CD4-positive, CD25-positive, alpha-beta regulatory T cell (primary cell): Measurements from ENCODE around the gene KIZ. TPM values are rescaled to one million over a fixed set of nuclear protein-coding genes. Genes with fewer than 3 reads are reported as not detected.
A peak's percentile ranks its signal among the peaks of the same experiment; 100 is the strongest.

ENCODE experiments used
- ATAC-seq, 2 donors: fragments of 150-1000 bp; cut with Tn5 transposase; one replicate each; pipeline ENCODE4 v1.10.0; 2021; ENCODE audit warnings: low read depth in 2 of 2, moderate number of reproducible peaks in 2 of 2, moderate library complexity in 1 of 2
- DNase-seq, 3 donors: peaks; one replicate each; pipeline versions ENCODE4 v3.0.0 to v3.0.0-alpha.2; 2012 to 2022; ENCODE audit warnings: mixed read lengths in 1 of 3
- H3K27ac ChIP-seq: one replicate; pipeline ENCODE4 v1.7.0; 2013; ENCODE audit warnings: mild to moderate bottlenecking, low read length; ENCODE audit not compliant: insufficient read depth, poor library complexity, severe bottlenecking
- H3K27me3 ChIP-seq: one replicate; pipeline ENCODE4 v1.7.0; 2013; ENCODE audit warnings: low read length; ENCODE audit not compliant: control insufficient read depth, insufficient read depth
- H3K36me3 ChIP-seq: one replicate; pipeline ENCODE4 v1.7.0; 2013; ENCODE audit warnings: mild to moderate bottlenecking, low read length, moderate library complexity; ENCODE audit not compliant: control insufficient read depth, insufficient read depth
- H3K4me1 ChIP-seq: 2 replicates; pipeline ENCODE4 v1.7.0; 2013; ENCODE audit warnings: mild to moderate bottlenecking, low read length; ENCODE audit not compliant: insufficient read depth, control insufficient read depth, poor library complexity, severe bottlenecking
- H3K4me3 ChIP-seq: one replicate; pipeline ENCODE4 v1.7.0; 2013; ENCODE audit warnings: low read depth, mild to moderate bottlenecking, low read length, moderate library complexity
- H3K9me3 ChIP-seq, 2 experiments: 1 replicate in 1 of 2; 2 replicates in 1 of 2; pipeline ENCODE4 v1.7.0; 2013; ENCODE audit warnings: low read length in 2 of 2, mild to moderate bottlenecking in 1 of 2, moderate library complexity in 1 of 2; ENCODE audit not compliant: control insufficient read depth in 2 of 2
- H3K27ac Mint-ChIP-seq, 3 donors: one replicate each; pipeline ENCODE4 v1.8.0; 2020 to 2022; ENCODE audit warnings: mild to moderate bottlenecking in 3 of 3, mixed read lengths in 3 of 3, moderate library complexity in 2 of 3
- H3K27me3 Mint-ChIP-seq: one replicate; pipeline ENCODE4 v1.8.0; 2022; ENCODE audit warnings: mild to moderate bottlenecking, mixed read lengths
- H3K36me3 Mint-ChIP-seq: one replicate; pipeline ENCODE4 v1.8.0; 2020; ENCODE audit warnings: mixed read lengths
- H3K4me1 Mint-ChIP-seq, 4 donors: one replicate each; pipeline ENCODE4 v1.8.0; 2020 to 2022; ENCODE audit warnings: mixed read lengths in 4 of 4, mild to moderate bottlenecking in 1 of 4
- H3K4me3 Mint-ChIP-seq, 4 donors: one replicate each; pipeline ENCODE4 v1.8.0; 2020 to 2022; ENCODE audit warnings: mild to moderate bottlenecking in 4 of 4, mixed read lengths in 4 of 4, moderate library complexity in 3 of 4
- H3K9me3 Mint-ChIP-seq, 7 donors: one replicate each; pipeline ENCODE4 v1.8.0; 2020 to 2022; ENCODE audit warnings: mixed read lengths in 7 of 7, mild to moderate bottlenecking in 3 of 7, moderate library complexity in 2 of 7
- polyA plus RNA-seq, 4 donors: library from polyadenylated mRNA; unstranded; fragments of 300-500 nt; fragmentation: Illumina TruSeq; gene quantifications; one replicate each; pipeline ENCODE4 v1.2.3, GENCODE V29; 2021
- total RNA-seq: library from RNA; stranded (reverse); gene quantifications from one replicate; pipeline ENCODE4 v1.2.3, GENCODE V29; 2022

Gene KIZ
- total and polyA plus RNA-seq, 5 donors from 2014 or later, result 16.8 to 32.8 (median 21.0) TPM

DNA sequence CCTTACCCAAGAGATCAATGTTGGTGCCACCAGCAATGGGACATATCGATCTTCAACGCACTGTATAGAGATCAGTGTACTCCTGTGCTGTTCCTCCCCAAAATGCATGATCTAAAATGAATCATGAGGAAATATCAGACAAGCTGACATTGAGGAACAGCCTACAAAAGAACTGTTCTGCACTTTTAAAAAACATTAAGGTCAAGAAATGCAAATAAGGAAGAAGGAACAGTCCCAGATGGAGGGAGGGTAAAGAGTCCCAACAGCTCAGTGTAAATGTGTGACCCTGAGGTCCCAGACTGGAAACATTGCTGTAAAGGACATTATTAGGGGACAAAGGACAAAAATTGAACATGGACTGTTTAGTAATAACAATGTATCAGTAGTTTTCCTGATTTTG lies 152.9 kb downstream of the KIZ start:
- no peaks in the 10 kb centered on the region for H3K9me3 ChIP-seq

DNA sequence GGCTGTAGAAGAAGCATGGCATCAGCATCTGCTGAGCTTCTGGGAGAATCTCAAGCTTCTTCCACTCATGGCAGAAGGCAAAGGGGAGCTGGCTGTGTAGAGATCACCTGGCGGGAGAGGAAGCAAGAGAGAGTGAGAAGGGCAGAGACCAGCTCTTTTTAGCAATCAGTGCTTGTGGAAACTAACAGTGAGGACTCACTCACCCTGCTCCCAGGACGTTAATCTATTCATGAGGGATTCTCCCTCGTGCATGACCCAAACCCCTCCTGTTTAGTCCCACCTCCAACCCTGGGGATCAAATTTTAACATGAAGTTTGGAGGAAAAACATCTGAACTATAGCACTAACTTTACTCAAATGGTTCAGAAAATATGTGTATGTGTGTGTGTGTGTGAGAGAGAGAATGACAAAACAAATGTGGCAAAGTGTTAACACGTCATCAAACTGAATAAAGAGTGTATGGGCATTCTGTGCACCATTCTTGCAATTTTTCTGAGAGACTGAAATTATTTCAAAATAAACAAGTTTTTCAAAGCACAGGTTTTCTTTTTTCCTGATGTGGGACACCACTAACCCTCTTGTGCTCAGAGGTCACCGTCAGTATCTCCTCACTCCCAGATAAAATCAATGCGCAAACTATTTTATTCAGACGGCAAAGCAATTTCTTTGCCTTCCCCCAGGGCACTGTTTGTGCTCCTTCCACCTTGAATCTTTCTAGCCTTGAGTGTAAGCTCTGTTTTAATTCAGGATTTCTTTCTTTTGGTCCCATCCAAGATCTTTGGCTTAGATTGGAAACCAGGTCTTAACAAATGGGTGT lies 154.0 kb downstream of the KIZ start:
- Histone ChIP-seq H3K4me1 (no peaks in the 10 kb centered on the region), H3K27me3 (no peaks in the 10 kb centered on the region), H3K4me3 (no peak overlapping the region), H3K27ac (no peak overlapping the region), H3K36me3 (no peaks in the 10 kb centered on the region), H3K9me3 (no peaks in the 10 kb centered on the region)
- Mint-ChIP-seq H3K9me3 (peaks cover 0 to 2% (median 0%) of the 10 kb centered on the region in 7 donors), H3K4me3 (no peak overlapping the region), H3K27me3 (peaks cover 22% of the 10 kb centered on the region), H3K36me3 (no peaks in the 10 kb centered on the region), H3K27ac (no peak overlapping the region), H3K4me1 (peaks cover 0 to 4% (median 0%) of the 10 kb centered on the region in 4 donors)
- DNase-seq (no peak), ATAC-seq (no peak)

More for the DNA sequence above, 152.9 kb downstream of the KIZ start:
- Mint-ChIP-seq H3K27me3 (peaks cover 22% of the 10 kb centered on the region), H3K4me3 (no peak overlapping the region), H3K36me3 (no peaks in the 10 kb centered on the region), H3K9me3 (peaks cover 0 to 2% (median 0%) of the 10 kb centered on the region in 7 donors), H3K27ac (peak overlapping the region in 1 of 3 donors; percentile 7), H3K4me1 (peaks cover 0 to 4% (median 0%) of the 10 kb centered on the region in 4 donors)
- Histone ChIP-seq H3K4me3 (no peak overlapping the region), H3K27ac (no peak overlapping the region), H3K36me3 (no peaks in the 10 kb centered on the region), H3K27me3 (no peaks in the 10 kb centered on the region), H3K4me1 (no peaks in the 10 kb centered on the region)
- DNase-seq (no peak), ATAC-seq (no peak)

DNA sequence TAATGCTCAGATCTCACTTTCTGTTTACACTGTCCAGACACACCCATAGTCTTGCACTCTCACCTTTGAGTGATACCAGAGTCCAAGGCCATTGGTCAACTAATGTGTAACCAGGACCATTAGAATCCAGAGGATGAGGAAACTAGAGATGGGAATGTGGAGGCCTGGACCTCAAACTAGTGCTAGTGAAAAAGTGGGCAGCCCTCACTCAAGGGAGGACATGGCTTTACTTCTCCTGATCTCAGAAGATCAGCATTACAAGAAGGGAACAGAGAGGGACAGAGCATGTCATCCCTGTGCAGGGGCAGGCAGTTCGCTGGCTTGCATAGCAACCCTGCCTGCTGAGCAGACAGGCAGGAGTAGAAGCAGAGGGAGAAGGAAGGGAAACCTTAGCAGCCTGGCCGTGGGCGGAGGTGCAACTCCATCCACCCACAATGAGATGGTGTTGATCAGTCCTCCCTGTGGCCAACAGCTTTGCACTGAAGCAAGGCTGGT lies 154.7 kb downstream of the KIZ start:
- H3K4me3 Mint-ChIP-seq, result no peak overlapping the region
- Histone ChIP-seq H3K4me3 (no peak overlapping the region), H3K4me1 (no peaks in the 10 kb centered on the region), H3K27ac (no peak overlapping the region), H3K9me3 (peaks cover 0 to 1% of the 10 kb centered on the region in 2 experiments), H3K27me3 (peaks cover 2% of the 10 kb centered on the region), H3K36me3 (no peaks in the 10 kb centered on the region)
- no peak overlapping the region for H3K27ac Mint-ChIP-seq
- no peaks in the 10 kb centered on the region for H3K36me3 Mint-ChIP-seq
- H3K4me1 Mint-ChIP-seq, result peaks cover 0 to 4% (median 0%) of the 10 kb centered on the region in 4 donors
- peaks cover 0 to 4% (median 1%) of the 10 kb centered on the region in 7 donors for H3K9me3 Mint-ChIP-seq
- DNase-seq, result no peak
- no peak for ATAC-seq
- H3K27me3 Mint-ChIP-seq, result peaks cover 24% of the 10 kb centered on the region

DNA sequence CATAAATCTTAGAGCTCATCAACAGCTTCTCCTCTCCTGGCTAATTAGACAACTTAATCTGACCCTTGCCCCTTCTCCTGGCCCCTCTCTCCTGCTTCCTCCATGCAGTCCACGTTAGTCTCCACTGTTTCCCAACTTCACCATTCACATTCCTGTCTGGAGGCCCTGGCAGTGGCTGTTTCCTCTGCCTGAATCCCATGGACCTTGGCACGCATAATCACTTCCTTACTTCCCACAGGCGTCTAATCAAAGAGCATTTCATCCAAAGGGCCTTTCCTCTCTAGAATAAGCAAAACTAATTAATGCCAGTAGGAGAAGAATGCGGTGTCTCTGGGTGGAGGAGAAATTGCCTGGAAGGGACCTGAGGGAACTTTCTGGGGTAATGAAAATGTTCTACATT lies 160.9 kb downstream of the KIZ start:
- Histone ChIP-seq H3K36me3 (no peaks in the 10 kb centered on the region), H3K27ac (no peak overlapping the region), H3K27me3 (peaks cover 11% of the 10 kb centered on the region), H3K4me3 (no peak overlapping the region), H3K4me1 (no peaks in the 10 kb centered on the region), H3K9me3 (peaks cover 4 to 6% of the 10 kb centered on the region in 2 experiments)
- H3K4me3 Mint-ChIP-seq, result no peak overlapping the region
- no peaks in the 10 kb centered on the region for H3K4me1 Mint-ChIP-seq
- peaks cover 0 to 8% (median 2%) of the 10 kb centered on the region in 7 donors for H3K9me3 Mint-ChIP-seq
- peaks cover 31% of the 10 kb centered on the region for H3K27me3 Mint-ChIP-seq
- peak overlapping the region in 1 of 3 donors; percentile 88 for H3K27ac Mint-ChIP-seq
- ATAC-seq (no peak), DNase-seq (no peak)
- H3K36me3 Mint-ChIP-seq, result no peaks in the 10 kb centered on the region

DNA sequence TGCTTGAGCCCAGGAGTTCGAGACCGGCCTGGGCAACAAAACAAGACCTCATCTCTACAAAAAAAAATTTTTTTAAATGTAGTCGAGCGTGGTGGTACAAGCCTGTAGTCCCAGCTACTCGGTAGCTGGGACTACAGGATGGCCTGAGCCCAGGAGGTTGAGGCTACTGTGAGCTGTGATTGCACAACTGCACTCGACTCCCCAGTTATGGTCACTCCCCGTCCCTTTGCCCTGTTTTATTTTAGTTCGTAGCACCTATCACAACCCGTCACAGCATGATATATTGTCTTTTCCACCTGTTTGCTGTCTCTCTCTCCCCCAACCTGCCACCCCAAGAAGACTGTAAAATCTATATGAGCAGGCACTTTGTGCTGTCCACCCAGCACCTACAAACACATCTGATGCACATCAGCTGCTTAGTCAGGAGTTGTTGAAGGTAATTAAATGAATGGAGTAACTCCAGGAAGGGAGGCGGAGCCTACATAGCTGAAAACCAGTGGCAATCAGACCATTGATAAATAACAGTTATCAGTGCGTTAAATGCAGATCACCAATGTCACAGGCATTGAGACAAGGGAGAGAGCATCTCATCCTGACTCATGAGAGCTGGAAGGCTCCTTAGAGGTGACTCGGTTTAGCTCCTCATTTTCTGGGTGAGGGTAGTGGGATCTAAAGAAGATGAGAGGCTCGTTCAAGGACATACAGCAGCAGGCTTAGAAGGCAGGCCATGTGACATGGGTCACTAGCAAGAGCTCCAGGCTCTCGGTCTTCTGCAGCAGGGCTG lies 162.9 kb downstream of the KIZ start:
- peaks cover 0 to 8% (median 2%) of the 10 kb centered on the region in 7 donors for H3K9me3 Mint-ChIP-seq
- ATAC-seq, result no peak
- no peaks in the 10 kb centered on the region for H3K4me1 Mint-ChIP-seq
- no peak overlapping the region for H3K4me3 ChIP-seq
- no peaks in the 10 kb centered on the region for H3K4me1 ChIP-seq
- peaks cover 44% of the 10 kb centered on the region for H3K27me3 Mint-ChIP-seq
- no peak overlapping the region for H3K27ac ChIP-seq
- no peak for DNase-seq
- no peaks in the 10 kb centered on the region for H3K36me3 ChIP-seq
- H3K27me3 ChIP-seq, result peaks cover 11% of the 10 kb centered on the region
- no peaks in the 10 kb centered on the region for H3K36me3 Mint-ChIP-seq
- peaks cover 4 to 6% of the 10 kb centered on the region in 2 experiments for H3K9me3 ChIP-seq
- H3K27ac Mint-ChIP-seq, result peak overlapping the region in 1 of 3 donors; percentile 72
- H3K4me3 Mint-ChIP-seq, result no peak overlapping the region

DNA sequence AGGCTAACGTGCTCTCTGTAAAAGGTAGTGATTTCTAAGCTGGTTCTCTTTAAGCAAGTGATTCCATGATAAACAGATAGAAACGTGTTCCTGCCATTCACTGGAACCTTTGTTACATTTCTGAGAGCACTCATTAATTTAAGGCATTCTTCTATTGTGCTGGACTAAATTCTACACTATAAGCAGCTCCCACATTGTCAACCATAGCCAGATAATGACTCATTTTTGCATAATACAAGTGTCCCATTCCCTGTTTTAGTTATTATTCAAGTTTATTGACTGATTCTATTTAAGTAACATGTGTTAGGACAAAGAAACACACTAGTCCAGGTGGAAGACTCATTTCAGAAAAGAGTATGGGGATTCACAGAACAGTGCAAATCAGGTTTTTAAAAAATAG lies 163.8 kb downstream of the KIZ start:
- peaks cover 0 to 8% (median 2%) of the 10 kb centered on the region in 7 donors for H3K9me3 Mint-ChIP-seq
- Histone ChIP-seq H3K27ac (no peak overlapping the region), H3K27me3 (peaks cover 11% of the 10 kb centered on the region), H3K36me3 (no peaks in the 10 kb centered on the region), H3K4me3 (no peak overlapping the region), H3K9me3 (peaks cover 4 to 6% of the 10 kb centered on the region in 2 experiments), H3K4me1 (no peaks in the 10 kb centered on the region)
- ATAC-seq, result no peak
- DNase-seq, result no peak
- no peak overlapping the region for H3K4me3 Mint-ChIP-seq
- H3K36me3 Mint-ChIP-seq, result no peaks in the 10 kb centered on the region
- no peaks in the 10 kb centered on the region for H3K4me1 Mint-ChIP-seq
- no peak overlapping the region for H3K27ac Mint-ChIP-seq
- H3K27me3 Mint-ChIP-seq, result peaks cover 46% of the 10 kb centered on the region

DNA sequence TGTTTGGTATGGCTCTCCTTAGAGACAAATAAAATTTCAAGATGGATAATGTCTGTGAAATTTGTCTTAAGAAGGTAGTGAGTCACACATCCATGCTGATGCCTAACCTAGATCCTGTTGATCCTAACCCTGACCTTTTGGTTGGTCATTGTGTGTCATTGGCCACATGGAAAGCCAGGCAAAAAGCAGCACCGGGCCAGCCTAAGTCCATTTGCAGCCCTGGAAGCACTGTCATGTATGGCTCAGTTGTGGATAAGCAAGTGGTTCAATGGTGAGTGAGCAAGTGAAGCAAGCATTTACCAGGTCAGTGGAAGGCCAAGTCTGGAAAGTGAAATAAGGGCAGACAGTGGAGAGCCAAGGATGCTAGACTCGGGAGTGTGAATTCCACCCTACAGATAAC lies 165.1 kb downstream of the KIZ start:
- Histone ChIP-seq H3K36me3 (no peaks in the 10 kb centered on the region), H3K27me3 (peaks cover 16% of the 10 kb centered on the region), H3K4me3 (no peak overlapping the region), H3K9me3 (peaks cover 0 to 2% of the 10 kb centered on the region in 2 experiments), H3K27ac (no peak overlapping the region), H3K4me1 (no peaks in the 10 kb centered on the region)
- H3K9me3 Mint-ChIP-seq, result peaks cover 0 to 3% (median 0%) of the 10 kb centered on the region in 7 donors
- H3K27me3 Mint-ChIP-seq, result peaks cover 39% of the 10 kb centered on the region
- no peaks in the 10 kb centered on the region for H3K4me1 Mint-ChIP-seq
- DNase-seq (no peak), ATAC-seq (no peak)
- no peak overlapping the region for H3K27ac Mint-ChIP-seq
- H3K36me3 Mint-ChIP-seq, result no peaks in the 10 kb centered on the region
- no peak overlapping the region for H3K4me3 Mint-ChIP-seq
